GM18867 (cell line): ENCODE measurements around the gene DCN.
"Not testable (repeated sequence)": the region's sequence is repeated elsewhere in the genome, so short reads cannot be mapped to it uniquely, and the experiment has no call there.

Experiments used
- ATAC-seq: cut with Tn5 transposase; IDR thresholded peaks from one replicate; pipeline ENCODE4 v1.9.1; 2021; ENCODE audit warnings: mild to moderate bottlenecking, moderate library complexity; ENCODE audit not compliant: unreplicated experiment

Gene DCN

GRCh38 chr12:91182636-91183455, at the start of gene DCN:
Gene DCN, minus strand, starts transcription at chr12:91182817. Its CDS starts 4,265 bp downstream, at chr12:91178552.
- ATAC-seq = no peak

- ATAC-seq = no peak
Observed at GRCh38 chr12:91230841-91231240, 48.2 kb upstream of the DCN start.

GRCh38 chr12:91226951-91227350, 44.3 kb upstream of the DCN start:
- ATAC-seq = no peak

GRCh38 chr12:91225316-91225715, 42.7 kb upstream of the DCN start:
- no peak for ATAC-seq

- ATAC-seq = no peak
Observed at GRCh38 chr12:91224401-91224800, 41.8 kb upstream of the DCN start.

GRCh38 chr12:91222746-91223145, 40.1 kb upstream of the DCN start:
- ATAC-seq = no peak

GRCh38 chr12:91219919-91220318, 37.3 kb upstream of the DCN start:
- ATAC-seq = no peak

- ATAC-seq = no peak
Observed at GRCh38 chr12:91219511-91219910, 36.9 kb upstream of the DCN start.

GRCh38 chr12:91216871-91217270, 34.3 kb upstream of the DCN start:
- ATAC-seq = no peak

- ATAC-seq = no peak
Observed at GRCh38 chr12:91215940-91216454, 33.4 kb upstream of the DCN start.

- no peak for ATAC-seq
Observed at GRCh38 chr12:91211866-91212265, 29.2 kb upstream of the DCN start.

GRCh38 chr12:91210618-91211017, 28.0 kb upstream of the DCN start:
- no peak for ATAC-seq

GRCh38 chr12:91210144-91210543, 27.5 kb upstream of the DCN start:
- no peak for ATAC-seq

GRCh38 chr12:91207301-91207700, 24.7 kb upstream of the DCN start:
- ATAC-seq = not testable (repeated sequence)

GRCh38 chr12:91205811-91206210, 23.2 kb upstream of the DCN start:
- ATAC-seq = no peak

- ATAC-seq = no peak
Observed at GRCh38 chr12:91204421-91204820, 21.8 kb upstream of the DCN start.

GRCh38 chr12:91203610-91204009, 21.0 kb upstream of the DCN start:
- ATAC-seq = no peak

- no peak for ATAC-seq
Observed at GRCh38 chr12:91202390-91202789, 19.8 kb upstream of the DCN start.

GRCh38 chr12:91196436-91196835, 13.8 kb upstream of the DCN start:
- ATAC-seq = no peak

GRCh38 chr12:91194500-91194899, 11.9 kb upstream of the DCN start:
- ATAC-seq = no peak

GRCh38 chr12:91191513-91192111, 9.0 kb upstream of the DCN start:
- ATAC-seq = no peak

- no peak for ATAC-seq
Observed at GRCh38 chr12:91189516-91189915, 6.9 kb upstream of the DCN start.
